Psoas muscle (tissue), 8 donors: Measurements from ENCODE around the gene SLC16A3. TPM values are rescaled to one million over a fixed set of nuclear protein-coding genes. Genes with fewer than 3 reads are reported as not detected.

Experiments used
- ATAC-seq, 4 donors: fragments of 200-7000 bp; cut with Tn5 transposase; one replicate each; pipeline ENCODE4 v1.9.1; 2020; ENCODE audit warnings: moderate library complexity in 3 of 4, mild to moderate bottlenecking in 2 of 4
- DNase-seq, 2 donors: peaks; one replicate each; pipeline ENCODE4 v3.0.0-alpha.2; 2020
- H3K27ac ChIP-seq: fragments of 200-600 bp; one replicate; pipeline ENCODE4 v1.8.0; 2022
- H3K27me3 ChIP-seq, 3 donors: fragments of 200-600 bp in 1 of 3; one replicate each; pipeline versions ENCODE4 v1.6.1 to v1.8.0; 2013 to 2022; ENCODE audit warnings: low read length in 2 of 3, mild to moderate bottlenecking in 2 of 3, moderate library complexity in 1 of 3; ENCODE audit not compliant: insufficient read depth in 3 of 3
- H3K36me3 ChIP-seq, 2 donors: fragments of 200-600 bp in 1 of 2; one replicate each; pipeline versions ENCODE4 v1.6.1 to v1.8.0; 2013 to 2022; ENCODE audit warnings: low read depth in 1 of 2, mild to moderate bottlenecking in 1 of 2, moderate library complexity in 1 of 2; ENCODE audit not compliant: insufficient read depth in 1 of 2
- H3K4me1 ChIP-seq: fragments of 200-600 bp; one replicate; pipeline ENCODE4 v1.8.0; 2022
- H3K4me3 ChIP-seq: fragments of 200-600 bp; one replicate; pipeline ENCODE4 v1.8.0; 2022; ENCODE audit warnings: mild to moderate bottlenecking
- H3K9me3 ChIP-seq: fragments of 200-600 bp; one replicate; pipeline ENCODE4 v1.8.0; 2022
- CTCF ChIP-seq: fragments of 200-600 bp; IDR thresholded peaks from one replicate; pipeline ENCODE4 v1.8.0; 2022; ENCODE audit warnings: antibody characterized with exemption
- WGBS, 3 donors: extraction: QIAGEN DNeasy Blood & Tissue Kit; methylation state at CpG; one replicate each; pipeline versions ENCODE4 v1.1.6 to v1.1.7; 2013; 5-methylcytosine and 5-hydroxymethylcytosine counted together
- intact Hi-C, 2 donors: fragments of 100-400 bp; cut with DNase I; formaldehyde crosslinking; loops; one replicate each; pipeline versions ENCODE4 v1.11.0 to v1.14.2; 2022
- polyA plus RNA-seq, 3 donors: library from polyadenylated mRNA; stranded (reverse); fragments of 200-250 nt; gene quantifications; one replicate each; pipeline ENCODE4 v1.2.3, GENCODE V29; 2013
- total RNA-seq, 4 donors: library from RNA; stranded (reverse); fragmentation: NEBNext Ultra II Directional in 2 of 4; extraction: Animal tissue kit (Norgen Biotek cat#: 25700) in 2 of 4; gene quantifications; one replicate each; pipeline versions ENCODE4 v1.2.1 to v1.2.4, GENCODE V29; 2021 to 2023
- donor health status: healthy with polysubstance abuse.
- donor health status: DM: no; HTN: no; CAD: no; lungs with moderate emphysema.
- donor health status: Bipolar disorder and iron deficiency.
- donor health status: healthy.
- donor health status: DM: yes; HTN: yes; CAD: no.
- donor health status: DM: no; HTN: no; CAD: no.
- donor health status: DM: no; HTN: no; CAD: no.
- donor health status: DM: yes; HTN: yes; CAD: no.

Gene SLC16A3
- total and polyA plus RNA-seq, 7 donors, result 18.6 to 263 (median 118) TPM

DNA sequence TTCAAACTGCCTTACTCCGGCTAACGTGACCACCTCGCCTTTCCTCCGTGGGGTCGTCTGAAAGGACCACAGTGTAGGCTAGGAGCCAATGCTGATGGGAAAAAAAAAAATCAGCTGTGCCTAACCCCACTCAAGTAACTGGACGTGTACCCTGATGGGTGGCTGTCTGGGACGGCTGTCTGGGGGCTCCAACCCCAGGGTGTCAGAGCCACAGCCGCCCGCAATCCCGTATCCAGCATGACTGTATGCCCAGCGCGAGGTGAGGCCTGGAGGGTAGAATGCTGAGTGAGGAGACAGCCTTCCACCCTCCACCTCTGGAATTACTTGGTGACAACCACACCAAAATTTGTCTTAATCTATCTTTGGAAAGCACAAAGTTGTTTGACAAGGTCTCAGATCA, 41.8 kb downstream of the SLC16A3 start:
- peak overlapping the region; percentile 83 for H3K4me3 ChIP-seq
- TF ChIP-seq CTCF, result no peak
- ATAC-seq (no peak), DNase-seq (no peak)
- intact Hi-C loops, result loop anchor here in 1 of 2 donors (5.0 kb wide), 1 partner anchor 33 kb away; no protein-coding TSS in a partner anchor
- WGBS, 3 donors, result 77 to 83% (median 83%) methylated on average over 12 of the region's 12 CpGs
- H3K36me3 ChIP-seq, result peaks cover 3 to 38% of the 10 kb centered on the region in 2 donors
- H3K9me3 ChIP-seq, result no peaks in the 10 kb centered on the region
- no peaks in the 10 kb centered on the region for H3K27me3 ChIP-seq
- H3K27ac ChIP-seq, result peak overlapping the region; percentile 95
- H3K4me1 ChIP-seq, result peaks cover 72% of the 10 kb centered on the region

DNA sequence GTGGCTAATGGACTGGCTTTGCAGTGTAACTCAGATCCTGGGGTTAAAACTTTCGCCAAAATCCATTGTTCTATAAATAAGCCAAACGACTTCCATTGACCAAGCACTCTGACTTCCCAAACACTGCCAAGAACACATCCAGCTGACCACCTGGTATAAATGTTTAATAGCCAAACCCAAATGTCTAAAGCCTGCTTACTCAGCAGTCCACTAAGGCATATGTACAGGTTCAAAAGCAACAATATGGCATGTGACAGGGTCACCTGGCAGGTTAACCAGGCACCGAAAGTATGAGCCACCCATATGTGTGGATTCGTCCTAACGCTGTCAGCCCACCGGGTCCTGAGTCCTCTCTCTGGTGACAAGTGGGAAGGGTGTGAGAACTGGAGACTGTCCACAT, 42.6 kb downstream of the SLC16A3 start:
- ATAC-seq (no peak), DNase-seq (no peak)
- intact Hi-C loops, result loop anchor here in 1 of 2 donors (5.0 kb wide), 1 partner anchor 34 kb away; no protein-coding TSS in a partner anchor
- Histone ChIP-seq H3K4me3 (peak overlapping the region; percentile 83), H3K27me3 (no peaks in the 10 kb centered on the region), H3K27ac (peak overlapping the region; percentile 95), H3K4me1 (peaks cover 66% of the 10 kb centered on the region), H3K36me3 (peaks cover 3 to 31% of the 10 kb centered on the region in 2 donors), H3K9me3 (no peaks in the 10 kb centered on the region)
- WGBS, 3 donors, result 30 to 55% (median 33%) methylated on average over 6 of the region's 6 CpGs
- no peak for TF ChIP-seq CTCF

GRCh38 chr17:82272495-82273326, 43.9 kb downstream of the SLC16A3 start:
- intact Hi-C loops, result loop anchor here (2.0 to 5.0 kb wide), 2 partner anchors 16 to 35 kb away; no protein-coding TSS in a partner anchor
- H3K4me1 ChIP-seq, result peaks cover 54% of the 10 kb centered on the region
- peak overlapping the region; percentile 95 for H3K27ac ChIP-seq
- TF ChIP-seq CTCF, result no peak
- peak; percentile 40 to 58 (median 50) for ATAC-seq
- no peaks in the 10 kb centered on the region for H3K27me3 ChIP-seq
- H3K9me3 ChIP-seq, result no peaks in the 10 kb centered on the region
- peaks cover 3 to 28% of the 10 kb centered on the region in 2 donors for H3K36me3 ChIP-seq
- peak; percentile 51 to 79 for DNase-seq
- WGBS, 3 donors, result 1% methylated on average over 34 to 54 of the region's 57 CpGs
- H3K4me3 ChIP-seq, result peak overlapping the region; percentile 83

DNA sequence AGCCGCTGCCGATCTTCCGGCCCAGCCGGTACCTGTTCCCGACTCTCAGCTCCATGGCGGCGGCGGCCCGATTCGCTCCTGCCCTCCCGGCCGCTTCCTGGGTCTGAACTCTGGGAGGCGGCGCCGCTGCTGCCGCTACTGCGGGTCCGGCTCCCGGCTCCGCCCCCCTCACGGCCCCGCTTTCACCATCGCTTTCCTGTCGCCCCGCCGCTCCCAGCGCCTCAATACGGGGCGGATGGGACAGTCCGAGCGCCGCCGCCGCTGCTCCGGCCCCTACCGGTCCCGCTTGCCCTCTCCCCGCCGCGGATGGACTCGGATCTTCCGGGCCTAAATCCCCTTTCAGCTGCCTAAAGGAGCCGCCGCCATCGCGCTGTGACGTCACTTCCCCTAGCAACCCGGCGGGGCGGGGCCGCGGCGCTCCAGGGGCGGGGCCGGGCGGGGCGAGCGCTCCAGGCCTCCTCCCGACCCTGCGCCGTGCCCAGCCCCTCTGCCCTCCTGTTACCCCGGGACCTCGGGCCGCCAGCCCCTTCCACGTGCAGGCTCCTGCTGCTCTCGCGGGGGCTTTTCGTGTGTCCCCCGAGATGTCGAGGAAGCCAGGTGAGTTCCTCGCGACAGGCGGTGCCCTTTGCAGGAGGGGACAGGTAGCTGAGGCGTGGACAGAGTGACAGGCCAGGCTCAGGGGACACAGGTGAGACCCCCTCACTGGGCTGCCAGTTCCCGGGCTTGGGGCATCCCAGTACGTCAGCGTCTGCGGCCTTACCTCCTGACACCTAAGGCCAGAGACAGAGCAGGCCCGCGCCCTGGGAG, 44.7 kb downstream of the SLC16A3 start, which contains the start of gene CSNK1D:
TSS of gene CSNK1D (minus strand) at position 374 of the 807 bp plus-strand sequence. CDS start at position 55, 319 bp downstream.
- ATAC-seq (peak; percentile 88 to 95 (median 92)), DNase-seq (peak; percentile 91 to 95)
- no peak for TF ChIP-seq CTCF
- H3K36me3 ChIP-seq, result peaks cover 3 to 28% of the 10 kb centered on the region in 2 donors
- H3K27ac ChIP-seq, result peak within 1 kb of the TSS; percentile 95
- 4 to 5% (median 5%) methylated on average over 62 to 80 of the region's 80 CpGs for WGBS, 3 donors
- no peaks in the 10 kb centered on the region for H3K27me3 ChIP-seq
- H3K4me1 ChIP-seq, result peaks cover 46% of the 10 kb centered on the region
- H3K9me3 ChIP-seq, result no peaks in the 10 kb centered on the region
- H3K4me3 ChIP-seq, result peak within 1 kb of the TSS; percentile 83
- intact Hi-C loops, result loop anchor here (2.0 to 5.0 kb wide), 2 partner anchors 15 to 36 kb away; no protein-coding TSS in a partner anchor
